Prostate gland (tissue), 2 donors: Measurements from ENCODE around the gene EIF5.

Source experiments
- POLR2AphosphoS5 ChIP-seq: sonication (generic); formaldehyde crosslinking; IDR thresholded peaks from one replicate; pipeline ENCODE4 v1.6.1; 2017; ENCODE audit warnings: antibody characterized with exemption
- TF ChIP-seq, protein P1 (sequence below), 4 experiments: fragments of 200-600 bp in 2 of 4; fragments of 450-650 bp in 2 of 4; sonication (generic) in 2 of 4; IDR thresholded peaks; 1 replicate in 3 of 4; 2 replicates in 1 of 4; pipeline ENCODE4 v1.5.1; 2016 to 2019; ENCODE audit warnings: antibody characterized with exemption in 4 of 4, mild to moderate bottlenecking in 2 of 4, moderate library complexity in 2 of 4

DNA sequence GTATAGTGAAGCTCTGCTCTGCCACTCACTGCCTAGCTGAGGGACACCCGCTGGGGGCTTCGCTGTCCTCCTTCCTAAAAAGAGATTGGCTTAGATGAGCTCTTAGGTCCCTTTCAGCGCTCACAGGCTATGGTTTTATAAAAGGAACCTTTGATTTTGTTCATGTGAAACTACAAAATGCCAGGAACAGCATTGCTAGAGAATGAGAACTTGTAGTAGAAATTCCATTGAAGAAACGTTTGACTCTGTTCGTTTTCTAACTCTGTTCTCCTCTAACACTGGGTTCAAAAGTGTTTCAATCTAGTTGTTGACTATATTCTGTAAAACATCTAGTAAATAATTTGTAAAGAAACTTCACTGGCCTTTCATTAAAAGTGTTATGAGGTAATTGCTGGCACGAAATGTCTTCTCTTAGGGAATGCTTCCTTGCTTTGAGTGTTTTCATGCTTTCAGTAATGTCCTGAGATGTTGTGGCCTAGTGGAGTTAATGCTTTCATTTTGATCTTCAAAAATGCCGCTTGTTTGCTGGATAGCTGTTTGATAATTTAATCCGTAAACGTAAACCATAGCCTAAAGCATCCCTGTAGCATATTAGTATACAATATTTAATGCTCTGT lies 52.8 kb downstream of the EIF5 start:
- TF ChIP-seq POLR2AphosphoS5, result no peak
- TF ChIP-seq, protein P1, sequence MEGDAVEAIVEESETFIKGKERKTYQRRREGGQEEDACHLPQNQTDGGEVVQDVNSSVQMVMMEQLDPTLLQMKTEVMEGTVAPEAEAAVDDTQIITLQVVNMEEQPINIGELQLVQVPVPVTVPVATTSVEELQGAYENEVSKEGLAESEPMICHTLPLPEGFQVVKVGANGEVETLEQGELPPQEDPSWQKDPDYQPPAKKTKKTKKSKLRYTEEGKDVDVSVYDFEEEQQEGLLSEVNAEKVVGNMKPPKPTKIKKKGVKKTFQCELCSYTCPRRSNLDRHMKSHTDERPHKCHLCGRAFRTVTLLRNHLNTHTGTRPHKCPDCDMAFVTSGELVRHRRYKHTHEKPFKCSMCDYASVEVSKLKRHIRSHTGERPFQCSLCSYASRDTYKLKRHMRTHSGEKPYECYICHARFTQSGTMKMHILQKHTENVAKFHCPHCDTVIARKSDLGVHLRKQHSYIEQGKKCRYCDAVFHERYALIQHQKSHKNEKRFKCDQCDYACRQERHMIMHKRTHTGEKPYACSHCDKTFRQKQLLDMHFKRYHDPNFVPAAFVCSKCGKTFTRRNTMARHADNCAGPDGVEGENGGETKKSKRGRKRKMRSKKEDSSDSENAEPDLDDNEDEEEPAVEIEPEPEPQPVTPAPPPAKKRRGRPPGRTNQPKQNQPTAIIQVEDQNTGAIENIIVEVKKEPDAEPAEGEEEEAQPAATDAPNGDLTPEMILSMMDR (IDR thresholded peaks at IDR 0.05), result no peak
